ACC112 (cell line): ENCODE results near the gene VANGL2.

ENCODE experiments used
- H2AFZ ChIP-seq: fragments of 200-600 bp; sonication (generic); one replicate; pipeline ENCODE4 v1.6.0; 2017; ENCODE audit warnings: antibody characterized with exemption, low read length; ENCODE audit not compliant: unreplicated experiment
- H3K27ac ChIP-seq: fragments of 200-600 bp; sonication (generic); 2 replicates; pipeline ENCODE4 v1.5.1; 2014; ENCODE audit warnings: low read depth, mild to moderate bottlenecking, antibody characterized with exemption, low read length, moderate library complexity
- H3K27me3 ChIP-seq: fragments of 200-600 bp; sonication (generic); 2 replicates; pipeline ENCODE4 v1.6.1; 2014; ENCODE audit warnings: mild to moderate bottlenecking, antibody characterized with exemption, low read length, moderate library complexity, mixed read lengths; ENCODE audit not compliant: insufficient read depth
- H3K36me3 ChIP-seq: fragments of 200-600 bp; sonication (generic); 2 replicates; pipeline ENCODE4 v1.6.1; 2016; ENCODE audit warnings: mild to moderate bottlenecking, antibody characterized with exemption, low read length, moderate library complexity, mixed read lengths; ENCODE audit not compliant: insufficient read depth
- H3K4me1 ChIP-seq: fragments of 200-600 bp; sonication (generic); one replicate; pipeline ENCODE4 v1.6.1; 2016; ENCODE audit warnings: low read length, mixed read lengths; ENCODE audit not compliant: insufficient read depth, unreplicated experiment, control insufficient read depth
- H3K4me3 ChIP-seq: fragments of 200-600 bp; sonication (generic); 2 replicates; pipeline ENCODE4 v1.5.1; 2014; ENCODE audit warnings: mild to moderate bottlenecking, low read depth, low read length
- H3K79me2 ChIP-seq: fragments of 200-600 bp; sonication (generic); one replicate; pipeline ENCODE4 v1.6.0; 2016; ENCODE audit warnings: low read length; ENCODE audit not compliant: control insufficient read depth, unreplicated experiment, insufficient read depth

VANGL2 gene

DNA sequence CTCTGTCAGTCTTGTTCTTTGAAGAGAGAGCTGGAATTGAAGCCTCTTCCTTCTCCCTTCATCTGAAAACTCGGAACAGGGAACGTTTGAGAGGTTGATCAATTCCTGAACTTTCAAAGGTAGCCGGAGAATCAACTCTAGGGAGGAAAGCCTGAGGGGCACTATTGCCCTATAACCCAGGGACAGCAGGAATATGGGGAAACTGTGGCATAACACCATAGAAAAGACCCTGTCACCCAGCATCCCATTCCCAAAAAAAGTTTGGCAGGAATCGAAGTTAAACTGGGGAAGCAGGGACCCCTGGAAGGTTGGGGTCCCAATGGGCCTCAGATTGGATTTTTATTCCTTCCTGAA, 38.6 kb upstream of the VANGL2 start:
- Histone ChIP-seq H2AFZ (no peak overlapping the region), H3K79me2 (no peaks in the 10 kb centered on the region), H3K4me3 (no peak overlapping the region), H3K27ac (no peak overlapping the region), H3K27me3 (no peaks in the 10 kb centered on the region), H3K4me1 (no peaks in the 10 kb centered on the region), H3K36me3 (peaks cover 3% of the 10 kb centered on the region; the same call in 1 of the 2 replicates)

DNA sequence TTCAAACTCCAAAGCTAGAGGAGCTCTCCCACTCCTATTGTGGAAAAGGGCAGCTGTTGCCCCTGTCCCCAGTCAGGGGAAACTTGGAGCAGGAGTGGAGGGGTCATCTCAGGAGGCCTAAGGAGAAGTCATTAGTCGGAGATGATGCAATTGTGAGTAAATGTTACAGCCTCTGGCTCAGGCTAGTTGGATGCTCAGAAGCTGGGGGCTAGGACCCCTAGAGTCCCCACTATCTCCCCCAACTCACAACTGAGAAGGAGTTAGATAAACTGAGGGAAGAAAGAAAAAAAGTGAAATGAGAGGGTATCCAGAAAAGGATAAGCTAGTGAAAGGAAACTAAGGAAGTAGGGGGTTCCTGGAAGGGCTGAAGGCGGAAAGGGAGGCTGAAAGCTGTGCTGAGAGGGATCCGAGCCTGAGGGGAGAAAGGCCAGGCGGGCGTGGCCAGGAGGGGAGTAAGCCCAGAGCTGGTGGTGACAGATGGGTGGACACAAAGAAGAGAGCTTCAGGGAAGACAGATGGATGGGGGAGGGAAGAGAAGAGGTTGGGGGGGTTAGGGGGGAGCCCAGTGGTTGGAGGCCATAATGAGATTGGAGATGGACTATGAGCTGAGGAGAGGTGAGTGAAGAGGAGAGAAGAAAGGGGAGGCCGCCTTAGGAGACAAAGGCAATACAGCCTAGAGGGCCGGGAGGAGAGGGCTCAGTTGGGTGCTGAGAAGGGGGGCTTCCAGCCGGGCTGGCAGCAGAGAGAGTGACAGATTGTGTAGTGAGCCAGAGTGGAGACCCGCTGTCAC, 38.0 kb upstream of the VANGL2 start:
- Histone ChIP-seq H3K27me3 (no peaks in the 10 kb centered on the region), H2AFZ (no peak overlapping the region), H3K4me3 (no peak overlapping the region), H3K79me2 (no peaks in the 10 kb centered on the region), H3K4me1 (no peaks in the 10 kb centered on the region), H3K27ac (no peak overlapping the region), H3K36me3 (peaks cover 3% of the 10 kb centered on the region; the same call in 1 of the 2 replicates)

DNA sequence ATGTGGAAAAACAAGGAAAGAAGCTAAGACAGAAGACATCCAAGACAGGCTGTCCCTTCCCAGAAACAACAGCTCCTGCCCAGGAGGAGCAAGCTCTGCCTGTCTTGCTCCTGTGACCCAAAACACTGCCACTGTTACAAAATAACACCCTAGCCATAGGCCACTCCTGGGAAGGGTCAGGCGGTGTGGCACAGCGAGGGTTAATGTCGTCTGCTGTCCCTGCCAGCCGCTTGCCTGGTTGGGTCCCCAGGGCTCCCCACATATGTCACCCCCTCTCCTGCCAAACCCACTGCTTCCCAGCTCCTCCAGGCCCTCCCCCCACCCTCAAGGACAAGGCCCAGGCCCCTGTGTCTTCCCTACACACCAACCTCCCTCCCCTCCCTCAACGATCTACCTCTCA, 37.4 kb upstream of the VANGL2 start:
- H3K27me3 ChIP-seq = 0 out of 2 replicates have a peak, but pooled peaks cover 3% of the 10 kb centered on the region
- H3K36me3 ChIP-seq = peaks cover 2% of the 10 kb centered on the region; the same call in 1 of the 2 replicates
- H3K4me3 ChIP-seq = no peak overlapping the region
- no peak overlapping the region for H2AFZ ChIP-seq
- H3K27ac ChIP-seq = no peak overlapping the region
- no peaks in the 10 kb centered on the region for H3K79me2 ChIP-seq
- H3K4me1 ChIP-seq = no peaks in the 10 kb centered on the region

DNA sequence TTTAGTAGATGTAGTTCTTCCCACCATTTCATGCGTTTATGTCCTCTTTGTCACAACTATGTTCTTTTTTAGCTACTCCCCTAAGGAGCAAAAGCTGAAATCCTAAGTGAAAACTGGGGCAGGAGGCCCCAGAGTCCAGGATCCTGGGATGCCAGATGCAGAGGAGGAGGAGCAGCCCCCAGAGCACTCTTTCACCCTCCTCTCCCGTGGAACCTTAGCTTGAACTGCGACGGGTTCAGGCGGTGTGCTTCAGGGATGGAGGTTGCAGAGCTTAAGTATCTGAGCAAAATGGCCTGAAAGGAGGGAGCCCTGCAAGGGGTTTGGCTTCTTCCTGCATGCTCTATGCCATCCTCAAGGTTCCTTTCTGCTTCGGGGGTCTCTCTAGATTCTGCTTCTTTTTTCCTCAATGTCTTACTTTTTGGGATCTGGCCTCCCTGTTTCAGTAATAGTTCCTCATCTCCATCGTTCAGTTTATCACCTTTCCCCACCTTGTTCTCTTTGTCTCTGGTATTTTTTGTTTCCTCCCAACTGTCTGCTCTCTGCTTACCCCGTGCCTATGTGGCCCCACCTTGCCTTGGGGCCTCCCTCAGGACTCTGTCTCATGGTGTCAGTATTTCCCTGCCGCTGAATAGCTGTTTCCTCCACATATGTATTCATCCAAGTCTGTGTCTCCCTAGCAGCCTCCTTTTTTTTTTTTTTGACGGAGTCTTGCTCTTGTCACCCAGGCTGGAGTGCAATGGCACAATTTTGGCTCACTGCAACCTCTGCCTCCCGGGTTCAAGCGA, 36.2 kb upstream of the VANGL2 start:
- Histone ChIP-seq H3K4me3 (no peak overlapping the region), H3K27me3 (0 out of 2 replicates have a peak, but pooled peaks cover 8% of the 10 kb centered on the region), H3K4me1 (no peaks in the 10 kb centered on the region), H2AFZ (no peak overlapping the region), H3K36me3 (no peaks in the 10 kb centered on the region), H3K27ac (no peak overlapping the region), H3K79me2 (no peaks in the 10 kb centered on the region)

DNA sequence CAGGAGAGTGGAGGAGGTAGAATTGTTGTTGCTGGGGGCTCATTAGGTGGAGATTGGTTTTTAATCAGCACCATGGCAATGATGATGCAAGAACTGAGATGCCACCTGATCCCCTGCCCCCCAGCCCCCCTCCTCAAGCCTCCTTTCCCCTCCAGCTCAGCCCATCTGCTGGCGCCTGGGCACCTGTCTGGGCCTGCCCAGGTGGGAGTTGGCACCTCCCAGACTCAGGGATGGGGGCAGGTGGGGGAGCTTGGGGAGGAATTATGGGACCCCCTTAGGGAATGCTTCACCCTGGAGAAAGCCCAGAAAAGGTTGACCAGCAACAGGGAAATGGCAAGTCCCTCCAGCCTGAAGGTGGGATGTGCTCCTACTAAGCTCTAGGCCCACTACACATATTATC, 35.0 kb upstream of the VANGL2 start:
- Histone ChIP-seq H3K36me3 (no peaks in the 10 kb centered on the region), H3K4me1 (no peaks in the 10 kb centered on the region), H3K79me2 (no peaks in the 10 kb centered on the region), H3K4me3 (no peak overlapping the region), H2AFZ (no peak overlapping the region), H3K27ac (no peak overlapping the region), H3K27me3 (peaks cover 11% of the 10 kb centered on the region; the same call in 1 of the 2 replicates)

DNA sequence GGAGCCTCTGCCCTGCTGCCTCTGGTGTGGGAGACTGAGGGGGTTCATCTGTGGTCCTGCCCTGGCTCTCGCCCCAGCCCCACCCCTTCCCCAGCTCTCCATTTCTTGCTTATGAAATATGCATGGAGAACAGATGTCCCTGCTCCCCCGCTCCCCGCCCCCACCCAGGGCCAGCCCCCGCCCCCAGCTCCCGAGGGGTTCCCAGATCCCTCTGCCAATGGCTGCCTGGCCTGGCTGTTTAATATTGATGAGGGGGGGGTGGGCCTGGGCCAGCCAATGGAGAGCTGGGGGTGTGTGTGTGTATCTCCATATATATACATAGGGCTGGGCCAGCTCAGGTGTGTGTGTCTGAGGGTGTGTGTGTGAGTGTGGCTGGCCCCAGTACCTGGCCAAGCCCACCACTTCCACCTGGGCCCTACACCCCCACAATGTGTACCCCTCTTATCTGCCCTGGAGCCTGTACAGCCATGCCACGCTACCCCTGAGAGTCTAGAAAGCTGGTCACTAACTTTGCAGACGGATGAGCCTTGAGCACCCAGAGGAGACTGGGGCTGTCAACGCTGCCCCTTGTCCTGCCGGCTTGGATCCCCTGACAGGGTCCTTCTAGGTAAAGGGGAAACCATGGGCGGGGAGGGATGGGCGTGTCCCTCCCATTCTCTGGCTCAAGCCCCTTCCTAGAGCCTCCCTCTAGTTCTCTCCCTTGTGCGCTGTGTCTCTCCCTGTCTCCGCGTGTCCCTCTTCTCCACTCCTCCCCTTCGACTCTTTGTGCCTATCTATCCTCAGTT, 33.4 kb upstream of the VANGL2 start, which contains the start of gene NHLH1:
NHLH1 (plus strand) TSS at position 341 of the 785 bp plus-strand sequence. CDS start 3,661 bp downstream, outside the sequence.
- no peak within 1 kb of the TSS for H2AFZ ChIP-seq
- no peak within 1 kb of the TSS for H3K27ac ChIP-seq
- H3K79me2 ChIP-seq = no peaks in the 10 kb centered on the region
- H3K36me3 ChIP-seq = no peaks in the 10 kb centered on the region
- no peak within 1 kb of the TSS for H3K4me3 ChIP-seq
- H3K4me1 ChIP-seq = no peaks in the 10 kb centered on the region
- H3K27me3 ChIP-seq = peaks cover 11% of the 10 kb centered on the region; the same call in 1 of the 2 replicates

DNA sequence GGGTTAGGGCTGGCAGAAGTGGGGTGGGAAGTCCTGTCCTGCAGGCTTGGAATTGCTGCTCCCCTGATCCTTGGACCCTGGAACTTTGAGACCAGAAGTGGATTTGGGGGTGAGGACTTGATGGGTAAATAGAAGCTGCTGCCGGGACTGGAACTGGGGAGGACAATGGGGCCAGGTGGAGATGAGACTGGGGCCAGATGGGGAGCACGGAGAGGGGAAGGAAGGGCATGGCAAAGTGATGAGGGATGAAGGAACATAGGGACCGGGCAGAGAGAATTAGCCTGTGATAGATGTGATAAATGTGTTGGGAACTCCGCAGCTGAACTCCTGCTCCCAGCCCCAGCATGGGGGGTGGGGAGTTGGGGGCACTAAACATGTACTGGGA, 32.9 kb upstream of the VANGL2 start:
- no peak overlapping the region for H3K4me3 ChIP-seq
- H3K4me1 ChIP-seq = no peaks in the 10 kb centered on the region
- no peak overlapping the region for H2AFZ ChIP-seq
- no peak overlapping the region for H3K27ac ChIP-seq
- H3K79me2 ChIP-seq = no peaks in the 10 kb centered on the region
- peaks cover 11% of the 10 kb centered on the region; the same call in 1 of the 2 replicates for H3K27me3 ChIP-seq
- H3K36me3 ChIP-seq = no peaks in the 10 kb centered on the region

DNA sequence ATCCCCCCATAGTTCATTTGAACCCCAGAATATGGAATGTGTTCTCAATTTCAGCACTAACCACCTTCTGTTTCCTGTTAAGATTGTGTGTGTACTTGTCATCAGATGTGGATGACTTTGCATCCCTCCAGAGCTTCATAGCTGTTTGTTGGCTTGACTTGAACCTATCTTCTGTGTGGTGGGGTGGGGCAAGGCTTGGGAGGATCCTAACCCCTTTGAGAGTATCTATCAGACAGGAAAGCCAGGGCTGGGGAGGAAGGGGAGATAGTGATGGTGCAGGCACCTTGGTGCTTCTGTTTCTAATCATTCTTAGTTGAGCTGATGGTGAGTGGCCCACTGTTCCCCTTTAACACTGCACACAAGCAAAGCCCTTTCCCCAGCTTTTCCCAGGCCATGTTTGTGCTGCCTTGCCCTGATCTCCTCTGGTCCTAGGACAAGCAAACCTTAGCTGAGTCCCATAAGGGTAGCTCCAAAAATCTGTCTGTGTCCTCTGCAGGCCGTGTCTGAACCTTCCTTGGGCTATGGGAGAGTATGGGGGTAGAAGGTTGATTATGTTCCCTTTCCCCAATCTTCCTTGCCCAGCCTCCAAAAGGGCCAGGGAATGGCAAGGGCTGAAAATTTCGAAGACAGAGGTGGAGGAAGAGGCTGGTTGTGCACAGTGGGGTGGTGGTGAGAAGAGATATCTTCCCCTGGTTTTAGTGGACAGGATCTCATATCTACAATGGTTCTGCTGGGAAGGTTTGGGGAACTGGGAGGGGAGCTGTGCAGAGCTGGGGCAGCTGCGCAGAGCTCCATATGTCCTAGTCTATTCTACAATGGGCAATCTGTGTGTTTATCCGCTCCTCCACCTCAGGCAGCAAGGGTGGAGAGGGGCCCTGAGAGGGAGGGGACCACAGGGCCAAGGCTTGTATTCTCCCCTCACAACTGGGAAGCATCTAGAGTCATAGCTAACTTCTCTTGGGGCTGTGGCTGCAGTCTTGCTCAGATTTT, 32.1 kb upstream of the VANGL2 start:
- peaks cover 11% of the 10 kb centered on the region; the same call in 1 of the 2 replicates for H3K27me3 ChIP-seq
- H3K79me2 ChIP-seq = no peaks in the 10 kb centered on the region
- H3K4me1 ChIP-seq = no peaks in the 10 kb centered on the region
- H3K27ac ChIP-seq = no peak overlapping the region
- no peak overlapping the region for H2AFZ ChIP-seq
- no peaks in the 10 kb centered on the region for H3K36me3 ChIP-seq
- no peak overlapping the region for H3K4me3 ChIP-seq

DNA sequence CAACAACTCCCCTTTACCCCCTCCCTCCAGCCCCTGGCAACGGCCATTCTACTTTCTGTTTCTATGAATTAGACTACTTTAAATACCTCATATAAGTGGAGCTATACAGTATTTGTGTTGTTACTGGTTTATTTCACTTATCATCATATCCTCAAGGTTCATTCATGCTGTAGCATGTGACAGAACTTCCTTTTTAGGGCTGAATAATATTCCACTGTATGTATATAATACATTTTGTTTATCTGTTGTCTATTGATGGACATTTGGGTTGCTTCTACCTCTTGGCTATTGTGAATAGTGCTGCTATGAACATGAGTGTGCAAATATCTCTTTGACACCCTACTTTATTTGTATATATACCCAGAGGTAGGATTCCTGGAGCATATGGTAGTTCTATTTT, 31.3 kb upstream of the VANGL2 start:
- H2AFZ ChIP-seq = no peak overlapping the region
- no peak overlapping the region for H3K27ac ChIP-seq
- H3K79me2 ChIP-seq = no peaks in the 10 kb centered on the region
- H3K27me3 ChIP-seq = peaks cover 11% of the 10 kb centered on the region; the same call in 1 of the 2 replicates
- H3K4me1 ChIP-seq = no peaks in the 10 kb centered on the region
- no peak overlapping the region for H3K4me3 ChIP-seq
- no peaks in the 10 kb centered on the region for H3K36me3 ChIP-seq
